ENCODE data around the gene OR52L1.

Gene OR52L1

GRCh38 chr11:5940748-5941147 lies 46.0 kb downstream of the OR52L1 start:
- DNase-seq (ENCODE audit: low spot score): no peak

GRCh38 chr11:5938603-5938965 lies 48.2 kb downstream of the OR52L1 start:
- DNase-seq (ENCODE audit: low spot score): no peak

- no peak for DNase-seq (ENCODE audit: low spot score)
Observed at GRCh38 chr11:5937868-5938602, 48.8 kb downstream of the OR52L1 start.
